ENCODE measurements around the gene GALNT17.
"Not testable (repeated sequence)": the region's sequence is repeated elsewhere in the genome, so short reads cannot be mapped to it uniquely, and the experiment has no call there.

The GALNT17 gene

GRCh38 chr7:71165708-71166107, 33.8 kb downstream of the GALNT17 start:
- DNase-seq (ENCODE audit: low spot score), result no peak

DNA sequence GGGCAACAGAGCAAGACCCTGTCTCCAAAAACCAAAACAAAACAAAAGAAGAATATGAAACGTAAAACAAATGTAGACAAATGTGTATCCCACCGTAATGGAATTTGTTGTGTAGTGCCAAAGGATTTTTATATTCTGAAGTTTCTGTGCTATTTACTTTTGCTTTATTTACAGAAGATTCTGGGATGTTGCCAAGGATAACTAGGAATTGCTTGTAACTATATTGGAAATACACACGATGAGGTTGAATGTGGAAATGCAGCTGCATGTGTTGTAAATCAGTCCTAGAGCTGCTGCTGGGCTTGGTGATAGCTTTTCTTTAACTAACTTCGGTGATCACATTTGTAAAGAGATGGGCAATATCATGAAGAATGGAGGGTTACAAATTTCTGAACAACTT, 39.5 kb downstream of the GALNT17 start:
- DNase-seq (ENCODE audit: low spot score), result no peak

DNA sequence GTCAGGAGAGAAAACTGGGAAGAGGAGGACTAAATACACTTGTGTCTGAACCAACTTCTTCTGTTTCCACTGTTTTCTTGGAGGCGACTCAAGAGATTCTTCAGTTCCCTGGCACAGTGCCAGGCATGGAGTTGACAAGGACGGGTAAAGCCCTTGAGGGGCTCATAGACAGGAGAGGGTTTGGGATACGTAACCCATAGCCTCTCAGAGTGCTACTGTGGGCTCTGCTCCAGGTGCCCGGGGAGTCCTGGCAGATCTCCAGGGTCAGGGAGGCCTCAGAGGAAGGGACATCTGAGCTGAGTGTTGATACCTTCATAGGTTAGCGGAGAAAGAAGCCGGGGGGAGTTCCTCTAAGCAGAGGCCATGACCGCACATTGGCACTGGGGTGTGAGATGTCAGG, 42.0 kb downstream of the GALNT17 start:
- DNase-seq (ENCODE audit: low spot score), result no peak

- DNase-seq (ENCODE audit: low spot score), result no peak
Observed at GRCh38 chr7:71182438-71182935, 50.5 kb downstream of the GALNT17 start.

DNA sequence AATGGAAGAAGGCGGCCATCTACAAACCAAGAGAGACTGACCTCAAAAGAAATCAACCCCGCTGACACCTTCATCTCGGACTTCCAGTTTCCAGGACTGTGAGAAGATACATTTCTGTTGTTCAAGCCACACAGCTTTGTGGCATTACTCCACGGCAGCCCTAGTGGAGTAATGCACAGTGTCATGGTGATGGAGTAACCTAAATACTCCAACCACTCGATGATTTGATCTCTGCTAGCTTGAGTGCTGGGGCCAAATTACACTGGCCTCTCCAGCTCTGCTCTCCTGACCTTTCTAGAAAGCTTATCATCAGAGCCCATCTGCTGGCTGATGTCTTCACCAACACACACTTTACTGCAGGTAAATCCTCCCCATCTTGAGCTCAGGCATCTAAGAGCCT, 52.2 kb downstream of the GALNT17 start:
- DNase-seq (ENCODE audit: low spot score), result no peak

DNA sequence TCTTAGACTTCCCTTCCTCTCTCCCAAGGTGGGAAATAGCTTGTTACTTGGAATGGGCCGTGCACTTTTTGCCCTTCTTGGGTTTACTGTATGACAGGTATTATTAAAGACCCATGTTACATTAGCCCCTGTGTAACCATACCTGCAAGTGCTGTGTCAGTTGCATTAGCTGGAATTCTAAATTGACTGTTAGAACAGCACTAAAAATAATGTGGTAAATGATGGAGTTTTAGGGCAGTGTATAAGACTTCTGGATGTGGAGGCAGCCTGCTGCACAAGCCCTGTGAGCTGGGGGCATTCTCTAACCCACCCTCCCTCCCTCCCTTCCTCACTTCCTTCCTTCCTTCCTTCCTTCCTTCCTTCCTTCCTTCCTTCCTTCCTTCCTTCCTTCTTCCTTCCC, 52.7 kb downstream of the GALNT17 start:
- no peak for DNase-seq (ENCODE audit: low spot score)

- DNase-seq (ENCODE audit: low spot score), result no peak
Observed at GRCh38 chr7:71186535-71187057, 54.7 kb downstream of the GALNT17 start.

GRCh38 chr7:71191771-71192170, 59.8 kb downstream of the GALNT17 start:
- no peak for DNase-seq (ENCODE audit: low spot score)

- DNase-seq (ENCODE audit: low spot score), result no peak
Observed at GRCh38 chr7:71193099-71193810, 61.3 kb downstream of the GALNT17 start.

DNA sequence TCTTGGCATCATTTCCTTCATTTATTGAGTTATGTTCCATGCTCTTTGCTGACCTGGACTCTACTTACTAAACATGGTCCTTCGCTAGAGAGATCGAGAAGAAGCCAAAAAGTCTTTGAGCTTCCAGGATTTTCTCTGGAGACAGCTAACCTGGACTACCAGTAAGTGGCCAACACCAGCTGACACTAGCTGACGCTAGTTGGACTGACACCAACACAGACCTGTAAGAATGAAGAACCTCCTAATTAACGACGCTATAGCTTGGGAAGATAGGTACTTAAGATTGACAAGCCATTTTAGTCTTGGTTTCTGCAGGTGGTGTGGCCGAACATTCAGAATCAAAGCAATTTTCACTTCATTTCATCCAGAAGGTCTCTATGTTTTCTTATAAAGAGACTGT, 66.4 kb downstream of the GALNT17 start:
- no peak for DNase-seq (ENCODE audit: low spot score)

GRCh38 chr7:71198887-71199286, 66.9 kb downstream of the GALNT17 start:
- no peak for DNase-seq (ENCODE audit: low spot score)

DNA sequence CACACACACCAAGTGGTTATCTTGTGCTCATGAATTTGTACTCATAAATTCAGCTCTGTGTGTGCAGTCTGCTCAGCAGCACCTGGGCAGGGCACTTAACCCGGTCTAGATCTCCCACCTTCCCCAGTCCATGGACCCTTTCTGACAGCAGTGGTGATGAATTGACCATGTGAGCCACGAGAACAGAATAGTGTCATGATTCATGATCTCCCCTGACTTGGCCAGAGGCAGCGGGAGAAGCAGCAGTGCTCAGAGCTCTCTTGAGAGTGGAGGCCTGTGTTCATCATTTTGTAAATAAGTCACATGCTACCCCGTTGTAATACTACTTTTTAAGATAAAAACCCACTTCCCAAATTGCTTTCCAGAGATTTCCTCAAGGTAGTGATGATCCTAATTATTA, 74.2 kb downstream of the GALNT17 start:
- no peak for DNase-seq (ENCODE audit: low spot score)

DNA sequence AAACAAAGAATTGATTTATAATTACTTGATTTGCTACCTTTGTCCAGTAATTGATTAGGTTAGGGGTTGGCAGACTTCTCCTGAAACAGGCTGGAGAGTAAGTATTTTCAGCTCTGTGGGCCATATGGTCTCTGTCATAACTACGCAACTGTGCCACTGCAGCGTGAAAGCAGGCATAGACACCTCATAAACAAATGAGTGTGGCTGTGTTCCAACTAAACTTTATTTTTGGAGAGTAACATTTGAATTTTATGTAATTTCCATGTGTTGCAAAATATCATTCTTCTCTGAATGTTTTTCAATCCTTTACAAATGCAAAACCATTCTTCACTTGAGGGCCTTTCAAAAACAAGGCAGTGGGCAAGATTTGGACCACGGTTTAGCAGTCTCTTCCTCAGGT, 76.9 kb downstream of the GALNT17 start:
- DNase-seq (ENCODE audit: low spot score), result no peak

GRCh38 chr7:71209484-71209883, 77.5 kb downstream of the GALNT17 start:
- DNase-seq (ENCODE audit: low spot score), result not testable (repeated sequence)

GRCh38 chr7:71210220-71210619, 78.3 kb downstream of the GALNT17 start:
- DNase-seq (ENCODE audit: low spot score), result no peak

- not testable (repeated sequence) for DNase-seq (ENCODE audit: low spot score)
Observed at GRCh38 chr7:71212433-71212832, 80.5 kb downstream of the GALNT17 start.

GRCh38 chr7:71216211-71216610, 84.3 kb downstream of the GALNT17 start:
- DNase-seq (ENCODE audit: low spot score), result no peak

DNA sequence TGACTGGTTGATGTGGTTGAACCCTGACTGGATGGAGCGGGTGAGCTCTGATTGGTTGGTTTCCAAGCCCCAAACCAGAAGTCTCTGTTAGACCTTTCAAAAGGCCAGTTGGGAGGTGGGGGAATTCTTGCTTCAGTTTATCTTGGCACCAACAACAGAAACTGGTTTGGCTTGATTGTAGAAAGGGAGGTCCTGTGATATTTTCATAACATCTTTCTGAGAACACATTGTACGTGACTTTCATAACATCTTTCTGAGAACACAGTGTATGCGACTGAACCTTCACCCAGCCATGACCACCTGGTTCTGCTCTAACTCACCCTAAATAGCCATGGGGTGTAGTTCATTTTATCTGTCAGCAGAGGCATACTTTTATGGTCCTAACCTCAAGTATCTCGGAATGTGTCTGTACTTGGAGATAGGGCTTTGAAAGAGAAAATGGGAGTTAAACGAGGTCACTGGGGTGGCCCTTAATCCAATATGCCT, 88.3 kb downstream of the GALNT17 start:
- no peak for DNase-seq (ENCODE audit: low spot score)

GRCh38 chr7:71221049-71221448, 89.1 kb downstream of the GALNT17 start:
- no peak for DNase-seq (ENCODE audit: low spot score)

DNA sequence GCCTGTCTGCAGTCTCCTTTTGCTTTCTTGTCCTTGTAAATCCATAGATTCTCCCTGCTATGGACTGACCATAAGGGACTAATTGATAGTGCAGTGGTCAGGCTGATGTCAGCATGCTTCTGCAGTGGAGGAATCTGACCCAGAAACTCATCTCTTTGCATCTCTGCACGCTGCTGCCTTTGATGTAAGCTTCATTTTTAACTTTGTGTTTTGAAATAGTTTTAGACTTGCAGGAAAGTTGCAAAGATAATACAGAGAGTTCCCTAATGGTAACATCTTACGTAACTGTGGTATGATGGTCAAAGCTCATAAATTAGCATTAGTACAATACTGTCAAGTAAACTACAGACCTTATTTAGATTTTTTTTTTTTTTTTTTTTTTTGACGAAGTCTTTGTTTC, 89.6 kb downstream of the GALNT17 start:
- DNase-seq (ENCODE audit: low spot score), result no peak

DNA sequence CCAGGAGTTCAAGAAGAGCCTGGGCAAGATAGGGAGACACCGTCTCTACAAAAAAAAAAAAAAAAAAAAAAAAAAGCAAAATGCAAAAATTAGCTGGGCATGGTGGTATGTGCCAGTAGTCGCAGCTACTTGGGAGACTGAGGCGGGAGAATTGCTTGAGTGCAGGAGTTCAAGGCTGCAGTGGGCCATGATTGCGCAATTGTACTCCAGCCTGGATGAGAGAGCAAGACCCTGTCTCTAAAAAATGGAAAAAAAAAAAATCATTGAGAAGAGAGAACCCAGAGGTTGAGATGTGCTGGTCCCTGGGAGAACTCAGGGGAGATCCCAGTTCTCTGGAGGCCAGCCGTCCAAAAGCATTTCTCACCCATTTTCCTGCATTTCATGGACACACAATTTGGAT, 95.2 kb downstream of the GALNT17 start:
- DNase-seq (ENCODE audit: low spot score), result no peak

DNA sequence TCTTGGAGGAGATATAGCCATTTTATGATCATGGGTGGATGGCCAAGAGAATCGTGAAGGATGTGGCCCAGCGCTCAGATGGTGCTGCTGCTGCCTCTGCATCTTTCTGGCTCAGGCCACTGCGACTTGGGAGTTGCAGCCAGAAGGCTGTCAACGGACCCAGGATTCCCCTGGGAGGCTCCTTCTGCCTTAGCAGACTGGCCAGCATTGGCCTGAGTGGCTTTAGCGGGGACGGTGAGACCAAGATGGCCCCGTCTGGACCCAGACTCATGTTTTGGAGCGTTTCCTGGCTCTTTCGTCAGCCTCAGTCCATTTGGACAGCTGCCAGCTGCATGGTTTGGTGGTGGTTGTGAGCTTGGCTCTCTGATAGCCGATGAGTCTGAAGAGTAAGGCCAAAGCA, 97.2 kb downstream of the GALNT17 start:
- DNase-seq (ENCODE audit: low spot score), result no peak

DNA sequence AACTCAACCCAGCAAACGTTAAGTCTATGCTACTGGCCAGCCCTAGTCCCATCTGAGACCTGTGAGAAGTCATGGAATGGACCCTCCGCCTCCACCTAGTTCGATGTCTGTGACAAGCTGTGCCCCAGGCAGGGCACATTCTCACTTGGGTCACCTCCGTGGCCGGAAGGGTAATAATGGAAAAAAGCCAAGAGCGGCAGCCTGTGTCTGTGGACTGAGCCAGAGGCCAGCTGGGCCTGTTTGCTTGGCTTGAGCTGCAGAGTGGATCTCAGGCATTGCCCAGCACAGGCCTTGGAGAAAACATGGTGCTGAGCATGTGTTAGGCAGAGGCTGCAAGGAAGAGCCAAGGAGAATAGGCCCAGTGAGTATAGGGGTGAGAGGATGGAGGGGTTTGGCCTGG, 97.8 kb downstream of the GALNT17 start:
- no peak for DNase-seq (ENCODE audit: low spot score)

GRCh38 chr7:71235253-71235652, 103.3 kb downstream of the GALNT17 start:
- DNase-seq (ENCODE audit: low spot score), result no peak
